ENCODE data around the gene CHMP1A.
"Not testable (repeated sequence)": the region's sequence is repeated elsewhere in the genome, so short reads cannot be mapped to it uniquely, and the experiment has no call there.

Gene CHMP1A

DNA sequence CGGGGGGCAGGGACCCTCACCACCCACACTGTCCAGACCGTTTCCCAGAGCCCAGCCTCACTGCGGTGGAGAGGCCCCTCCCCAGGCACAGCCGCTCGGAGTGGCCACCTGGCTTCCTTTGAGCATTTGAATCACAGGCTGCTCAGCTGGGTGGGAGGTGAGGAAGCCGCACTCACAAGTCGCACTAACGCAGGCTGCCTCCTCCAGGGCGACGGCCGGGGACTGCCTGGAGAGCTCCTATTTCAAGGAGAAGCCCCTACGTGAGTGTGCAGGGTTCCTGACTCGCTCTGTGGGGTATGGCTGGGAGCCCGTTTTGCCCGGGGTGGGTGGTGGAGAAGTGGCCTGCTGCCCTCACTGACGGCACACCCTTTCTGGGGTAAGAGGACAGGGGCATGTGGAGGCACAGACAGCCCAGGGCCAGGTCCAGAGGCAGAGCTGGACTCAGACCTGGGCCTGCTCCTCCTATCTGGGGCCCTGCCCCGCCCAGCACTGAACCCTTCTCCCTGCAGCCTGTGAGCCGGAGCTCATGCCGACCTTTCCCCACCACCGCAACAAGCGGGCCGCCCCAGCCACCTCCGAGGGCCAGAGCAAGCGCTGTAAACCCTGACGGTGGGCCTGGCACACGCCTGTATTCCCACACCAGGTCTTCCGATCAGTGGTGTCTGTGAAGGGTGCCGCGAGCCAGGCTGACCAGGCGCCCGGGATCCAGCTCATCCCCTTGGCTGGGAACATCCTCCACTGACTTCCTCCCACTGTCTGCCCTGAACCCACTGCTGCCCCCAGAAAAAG lies 37.8 kb upstream of the CHMP1A start:
- no peaks in the 10 kb centered on the region for H3K9me3 Mint-ChIP-seq
- H3K4me1 Mint-ChIP-seq: peaks cover 15% of the 10 kb centered on the region
- no peak overlapping the region for H3K4me3 Mint-ChIP-seq
- no peak overlapping the region for H3K27ac Mint-ChIP-seq
- H3K27me3 Mint-ChIP-seq: no peaks in the 10 kb centered on the region
- H3K36me3 Mint-ChIP-seq: peaks cover 4% of the 10 kb centered on the region

- not testable (repeated sequence) for H3K4me1 Mint-ChIP-seq, H3K9me3 Mint-ChIP-seq, H3K4me3 Mint-ChIP-seq, H3K27ac Mint-ChIP-seq, H3K36me3 Mint-ChIP-seq, H3K27me3 Mint-ChIP-seq
Observed at GRCh38 chr16:89694784-89695085, 37.2 kb upstream of the CHMP1A start.

DNA sequence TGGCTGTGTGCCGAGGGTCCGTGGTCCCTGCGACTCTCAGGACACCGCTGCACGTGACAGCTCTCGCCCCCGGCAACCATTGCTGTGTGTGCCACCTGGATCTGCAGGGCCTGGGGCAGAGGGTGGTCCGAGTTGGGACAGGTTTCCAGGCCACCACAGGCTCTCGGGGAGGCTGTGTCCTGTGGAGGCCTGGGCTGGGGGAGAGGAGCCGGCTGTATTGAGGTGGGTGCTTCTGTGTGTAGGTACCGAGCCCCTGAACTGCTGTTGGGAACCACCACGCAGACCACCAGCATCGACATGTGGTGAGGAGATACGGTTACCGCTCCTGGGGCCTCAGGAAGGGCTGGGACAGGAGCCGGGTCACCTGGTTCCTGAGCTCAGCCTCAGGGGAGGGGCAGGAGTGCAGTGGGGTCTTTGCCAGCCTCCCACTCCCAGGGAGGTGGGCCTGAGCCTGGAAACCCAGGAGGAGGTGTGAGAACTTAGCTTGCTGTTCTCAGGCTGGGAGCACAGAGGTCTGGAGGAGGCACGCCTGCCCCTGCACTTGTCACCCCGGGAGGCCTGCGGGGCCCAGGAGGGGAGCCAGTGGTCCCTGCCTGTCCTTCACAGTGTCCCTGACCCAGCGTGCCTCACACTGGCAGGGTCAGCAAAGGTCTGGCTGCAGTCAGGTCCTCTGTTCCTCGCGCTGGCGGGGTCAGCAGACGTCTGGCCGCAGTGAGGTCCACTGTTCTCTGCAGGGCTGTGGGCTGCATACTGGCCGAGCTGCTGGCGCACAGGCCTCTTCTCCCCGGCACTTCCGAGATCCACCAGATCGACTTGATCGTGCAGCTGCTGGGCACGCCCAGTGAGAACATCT lies 36.6 kb upstream of the CHMP1A start:
- H3K36me3 Mint-ChIP-seq: peaks cover 6% of the 10 kb centered on the region
- peaks cover 7% of the 10 kb centered on the region for H3K4me1 Mint-ChIP-seq
- no peak overlapping the region for H3K27ac Mint-ChIP-seq
- H3K27me3 Mint-ChIP-seq: no peaks in the 10 kb centered on the region
- H3K9me3 Mint-ChIP-seq: no peaks in the 10 kb centered on the region
- no peak overlapping the region for H3K4me3 Mint-ChIP-seq

DNA sequence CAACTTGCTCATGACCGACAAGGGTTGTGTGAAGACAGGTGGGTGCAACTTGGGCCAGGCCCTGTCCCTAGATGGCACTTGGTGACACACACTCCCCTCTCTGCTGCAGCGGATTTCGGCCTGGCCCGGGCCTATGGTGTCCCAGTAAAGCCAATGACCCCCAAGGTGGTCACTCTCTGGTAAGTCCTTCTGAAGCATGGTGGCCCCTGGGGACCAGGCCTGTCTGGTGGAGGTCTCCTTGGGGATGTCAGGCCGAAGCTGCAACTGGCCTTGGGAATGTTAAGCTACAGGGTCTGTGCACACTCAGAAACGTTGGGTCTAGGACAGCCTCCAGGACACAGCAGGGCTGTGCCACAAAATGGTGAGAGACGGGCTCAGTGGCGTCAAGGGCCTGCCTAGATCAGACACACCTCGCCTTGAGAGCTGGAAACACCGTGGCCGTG lies 35.8 kb upstream of the CHMP1A start:
- Mint-ChIP-seq H3K4me1 (peaks cover 4% of the 10 kb centered on the region), H3K36me3 (peaks cover 5% of the 10 kb centered on the region), H3K9me3 (no peaks in the 10 kb centered on the region), H3K4me3 (no peak overlapping the region), H3K27me3 (no peaks in the 10 kb centered on the region), H3K27ac (peak overlapping the region; percentile 24)

DNA sequence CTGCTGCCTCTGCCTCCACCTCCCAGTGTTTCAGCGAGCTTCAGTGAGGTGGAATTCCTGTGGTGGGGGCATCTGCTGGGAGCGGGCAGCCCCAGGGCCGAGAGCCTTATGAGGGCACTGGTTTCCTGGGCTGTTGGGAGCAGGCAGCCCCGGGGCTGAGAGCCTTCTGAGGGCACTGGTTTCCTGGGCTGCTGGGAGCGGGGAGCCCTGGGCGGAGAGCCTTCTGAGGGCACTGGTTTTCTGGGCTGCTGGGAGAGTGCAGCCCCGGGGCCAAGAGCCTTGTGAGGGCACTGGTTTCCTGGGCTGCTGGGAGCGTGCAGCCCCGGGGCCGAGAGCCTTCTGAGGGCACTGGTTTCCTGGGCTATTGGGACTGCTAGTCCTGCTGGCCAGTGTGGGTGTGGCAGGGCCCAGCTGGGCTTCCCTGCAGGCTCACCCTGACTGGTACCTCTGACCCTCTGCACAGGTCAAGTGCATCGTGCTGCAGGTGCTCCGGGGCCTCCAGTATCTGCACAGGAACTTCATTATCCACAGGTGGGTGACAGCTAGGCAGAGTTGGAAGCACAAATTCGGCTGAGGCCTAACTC lies 34.6 kb upstream of the CHMP1A start:
- H3K4me3 Mint-ChIP-seq: no peak overlapping the region
- H3K27me3 Mint-ChIP-seq: no peaks in the 10 kb centered on the region
- peaks cover 12% of the 10 kb centered on the region for H3K4me1 Mint-ChIP-seq
- no peaks in the 10 kb centered on the region for H3K9me3 Mint-ChIP-seq
- no peak overlapping the region for H3K27ac Mint-ChIP-seq
- H3K36me3 Mint-ChIP-seq: peaks cover 8% of the 10 kb centered on the region

DNA sequence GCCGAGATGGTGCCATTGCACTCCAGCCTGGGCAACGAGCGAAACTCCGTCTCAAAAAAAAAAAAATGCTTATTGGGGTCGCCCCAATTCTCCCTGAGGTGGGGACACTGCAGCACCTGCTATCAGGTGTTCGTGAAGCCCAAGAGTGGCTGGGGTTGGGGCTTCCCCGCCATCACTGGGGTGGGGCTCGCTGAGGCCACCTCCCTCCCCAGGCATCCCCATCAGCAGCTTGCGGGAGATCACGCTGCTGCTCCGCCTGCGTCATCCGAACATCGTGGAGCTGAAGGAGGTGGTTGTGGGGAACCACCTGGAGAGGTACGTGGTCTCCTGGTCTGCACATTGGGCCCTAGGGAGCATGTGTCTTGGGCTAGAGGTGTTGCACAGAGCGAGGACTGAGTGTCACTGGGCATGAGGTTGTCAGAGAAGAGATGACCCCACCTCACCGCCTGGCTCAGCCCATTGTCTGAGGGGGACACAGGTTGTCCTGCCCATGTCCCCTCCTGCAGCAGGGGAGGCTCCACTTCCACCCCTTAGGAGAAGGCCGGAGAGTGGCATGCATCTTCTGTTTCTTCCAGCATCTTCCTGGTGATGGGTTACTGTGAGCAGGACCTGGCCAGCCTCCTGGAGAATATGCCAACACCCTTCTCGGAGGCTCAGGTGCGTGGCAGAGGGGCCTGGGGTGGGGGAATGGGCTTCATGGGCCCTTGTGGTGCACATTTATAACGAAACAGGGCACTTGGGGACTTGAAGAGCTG lies 33.9 kb upstream of the CHMP1A start:
- H3K9me3 Mint-ChIP-seq: no peaks in the 10 kb centered on the region

DNA sequence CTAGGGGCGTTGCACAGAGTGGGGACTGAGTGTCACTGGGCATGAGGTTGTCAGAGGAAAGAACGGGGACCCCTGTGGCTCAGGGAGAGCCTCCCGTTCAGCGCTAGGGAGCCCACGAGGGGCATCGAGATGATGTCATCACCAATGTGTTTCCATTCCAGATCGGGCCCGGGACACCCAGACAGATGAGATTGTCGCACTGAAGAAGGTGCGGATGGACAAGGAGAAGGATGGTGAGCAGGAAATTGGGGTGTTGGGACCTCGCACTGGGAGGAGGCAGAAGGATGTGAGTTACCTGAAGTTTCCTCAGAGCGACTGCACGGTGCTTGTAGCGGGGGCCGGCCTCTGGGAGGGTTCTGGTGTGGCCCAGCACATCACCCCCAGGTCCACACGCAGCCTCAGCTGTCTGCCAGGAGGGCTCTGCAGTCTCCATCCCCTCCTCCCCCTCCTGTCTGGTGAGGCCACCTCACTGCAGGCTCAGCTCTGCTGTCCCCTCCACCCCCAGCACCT lies 32.9 kb upstream of the CHMP1A start:
- Mint-ChIP-seq H3K4me3 (no peak overlapping the region), H3K4me1 (peaks cover 12% of the 10 kb centered on the region), H3K9me3 (no peaks in the 10 kb centered on the region), H3K27ac (no peak overlapping the region), H3K27me3 (no peaks in the 10 kb centered on the region), H3K36me3 (peaks cover 8% of the 10 kb centered on the region)

More for the DNA sequence above, 33.9 kb upstream of the CHMP1A start:
- Mint-ChIP-seq H3K36me3 (peaks cover 8% of the 10 kb centered on the region), H3K27me3 (no peaks in the 10 kb centered on the region), H3K4me3 (no peak overlapping the region), H3K4me1 (peaks cover 13% of the 10 kb centered on the region), H3K27ac (no peak overlapping the region)

GRCh38 chr16:89689621-89690020 lies 32.1 kb upstream of the CHMP1A start:
- not testable (repeated sequence) for H3K4me3 Mint-ChIP-seq, H3K36me3 Mint-ChIP-seq, H3K27me3 Mint-ChIP-seq, H3K27ac Mint-ChIP-seq, H3K9me3 Mint-ChIP-seq
- H3K4me1 Mint-ChIP-seq: peaks cover 12% of the 10 kb centered on the region

- peaks cover 8% of the 10 kb centered on the region for H3K36me3 Mint-ChIP-seq
Observed at GRCh38 chr16:89689142-89689541, 31.6 kb upstream of the CHMP1A start.

GRCh38 chr16:89688395-89688794 lies 30.9 kb upstream of the CHMP1A start:
- H3K4me3 Mint-ChIP-seq: peak overlapping the region; percentile 95
- no peaks in the 10 kb centered on the region for H3K9me3 Mint-ChIP-seq
- H3K27ac Mint-ChIP-seq: peak overlapping the region; percentile 62

More at GRCh38 chr16:89689142-89689541, 31.6 kb upstream of the CHMP1A start:
- Mint-ChIP-seq H3K27ac (no peak overlapping the region), H3K27me3 (no peaks in the 10 kb centered on the region), H3K4me1 (peaks cover 12% of the 10 kb centered on the region), H3K9me3 (no peaks in the 10 kb centered on the region), H3K4me3 (no peak overlapping the region)

GRCh38 chr16:89687092-89687940 lies 29.8 kb upstream of the CHMP1A start:
- peak overlapping the region; percentile 95 for H3K4me3 Mint-ChIP-seq
- H3K27ac Mint-ChIP-seq: peak overlapping the region; percentile 87
- H3K9me3 Mint-ChIP-seq: no peaks in the 10 kb centered on the region
- peaks cover 8% of the 10 kb centered on the region for H3K36me3 Mint-ChIP-seq
- H3K4me1 Mint-ChIP-seq: peaks cover 12% of the 10 kb centered on the region
- H3K27me3 Mint-ChIP-seq: no peaks in the 10 kb centered on the region

More at GRCh38 chr16:89688395-89688794, 30.9 kb upstream of the CHMP1A start:
- Mint-ChIP-seq H3K27me3 (no peaks in the 10 kb centered on the region), H3K36me3 (peaks cover 8% of the 10 kb centered on the region), H3K4me1 (peaks cover 12% of the 10 kb centered on the region)

GRCh38 chr16:89686520-89687091 lies 29.1 kb upstream of the CHMP1A start, which contains the start of gene CDK10:
CDK10 (plus strand) TSS chr16:89686689; CDS start chr16:89686711, 22 bp downstream.
- H3K4me1 Mint-ChIP-seq: peaks cover 12% of the 10 kb centered on the region

GRCh38 chr16:89685916-89686315 lies 28.4 kb upstream of the CHMP1A start:
- H3K27me3 Mint-ChIP-seq: no peaks in the 10 kb centered on the region
- no peaks in the 10 kb centered on the region for H3K9me3 Mint-ChIP-seq
- H3K36me3 Mint-ChIP-seq: peaks cover 8% of the 10 kb centered on the region

More at GRCh38 chr16:89686520-89687091, 29.1 kb upstream of the CHMP1A start, which contains the start of gene CDK10:
- no peaks in the 10 kb centered on the region for H3K9me3 Mint-ChIP-seq
- no peaks in the 10 kb centered on the region for H3K27me3 Mint-ChIP-seq
- H3K27ac Mint-ChIP-seq: peak within 1 kb of the TSS; percentile 98
- H3K36me3 Mint-ChIP-seq: peaks cover 8% of the 10 kb centered on the region
- peak within 1 kb of the TSS; percentile 95 for H3K4me3 Mint-ChIP-seq

DNA sequence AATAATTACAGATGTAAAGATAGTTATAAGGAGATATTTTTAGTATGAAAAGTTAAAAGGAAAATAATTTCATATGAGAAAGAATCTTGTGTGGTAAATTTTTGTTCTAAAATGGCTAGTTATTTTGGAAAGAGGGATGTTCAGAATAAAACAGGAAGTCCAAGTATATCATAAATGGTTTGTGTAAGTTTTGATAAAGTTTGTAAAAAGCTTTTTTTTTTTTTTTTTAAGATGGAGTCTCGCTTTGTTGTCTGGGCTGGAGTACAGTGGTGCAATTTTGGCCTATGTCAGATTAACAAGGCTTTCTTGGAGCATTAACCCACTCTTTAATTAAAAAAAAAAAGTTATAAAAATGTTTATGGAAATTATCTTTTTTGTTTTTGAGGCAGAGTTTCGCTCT lies 20.8 kb upstream of the CHMP1A start:
- no peaks in the 10 kb centered on the region for H3K9me3 Mint-ChIP-seq
- no peak overlapping the region for H3K4me3 Mint-ChIP-seq
- H3K36me3 Mint-ChIP-seq: no peaks in the 10 kb centered on the region
- H3K4me1 Mint-ChIP-seq: no peaks in the 10 kb centered on the region
- no peaks in the 10 kb centered on the region for H3K27me3 Mint-ChIP-seq
- H3K27ac Mint-ChIP-seq: no peak overlapping the region

More at GRCh38 chr16:89685916-89686315, 28.4 kb upstream of the CHMP1A start:
- Mint-ChIP-seq H3K4me3 (peak overlapping the region; percentile 95), H3K27ac (no peak overlapping the region), H3K4me1 (peaks cover 12% of the 10 kb centered on the region)
